Measurements from ENCODE around the gene MRPL1.

GRCh38 chr4:77956917-77957316 is 94.3 kb downstream of the MRPL1 start:
- TF ChIP-seq YY1 (IDR thresholded peaks at IDR 0.05; ENCODE audit: insufficient read depth, insufficient read length) (no peak), SUZ12 (IDR thresholded peaks at IDR 0.05; ENCODE audit: extremely low read depth, insufficient read depth, insufficient read length) (no peak)

Data from NT2/D1 (cell line).